OCI-LY3 (cell line): ENCODE data around the gene COMMD1.

Experiments
- H2AFZ ChIP-seq: fragments of 200-600, 300-600 bp; shearing (Covaris generic); 2 replicates; pipeline ENCODE4 v1.6.0; 2014; ENCODE audit warnings: antibody characterized with exemption, low read depth, low read length
- H3K27ac ChIP-seq: fragments of 200-600, 300-600 bp; sonication (generic); 2 replicates; pipeline ENCODE4 v1.5.1; 2014; ENCODE audit warnings: mild to moderate bottlenecking, low read length, moderate library complexity, mixed read lengths
- H3K27me3 ChIP-seq: fragments of 200-600, 300-600 bp; sonication (generic); 2 replicates; pipeline ENCODE4 v1.6.1; 2014; ENCODE audit warnings: low read depth, low read length, mixed read lengths
- H3K36me3 ChIP-seq: fragments of 200-600, 300-600 bp; sonication (generic); replicated peaks from 2 replicates; pipeline ENCODE3; 2014; ENCODE audit warnings: low read depth, low read length, mixed read lengths
- H3K4me1 ChIP-seq: fragments of 300-600, 200-600 bp; sonication (generic); 2 replicates; pipeline ENCODE4 v1.6.1; 2014; ENCODE audit warnings: low read length, mixed read lengths
- H3K4me2 ChIP-seq: fragments of 200-600, 300-600 bp; sonication (generic); 2 replicates; pipeline ENCODE4 v1.6.1; 2014; ENCODE audit warnings: low read length, mixed read lengths
- H3K4me3 ChIP-seq: fragments of 300-600, 200-600 bp; sonication (generic); 2 replicates; pipeline ENCODE4 v1.5.1; 2014; ENCODE audit warnings: antibody characterized with exemption, mild to moderate bottlenecking, low read length, moderate library complexity
- H3K79me2 ChIP-seq: fragments of 300-600, 200-600 bp; shearing (Covaris generic); 2 replicates; pipeline ENCODE4 v1.6.1; 2014; ENCODE audit warnings: mild to moderate bottlenecking, low read length, mixed read lengths
- H3K9ac ChIP-seq: fragments of 300-600, 200-600 bp; shearing (Covaris generic); 2 replicates; pipeline ENCODE4 v1.6.0; 2014; ENCODE audit warnings: mild to moderate bottlenecking, low read length, moderate library complexity
- H3K9me3 ChIP-seq: fragments of 200-600, 300-600 bp; shearing (Covaris generic); 2 replicates; pipeline ENCODE4 v1.6.1; 2014; ENCODE audit warnings: low read length, mixed read lengths; ENCODE audit not compliant: insufficient read depth
- H4K20me1 ChIP-seq: fragments of 200-600, 300-600 bp; sonication (generic); 2 replicates; pipeline ENCODE4 v1.6.1; 2016; ENCODE audit warnings: low read length, mixed read lengths; ENCODE audit not compliant: insufficient read depth
- CTCF ChIP-seq: fragments of 200-600, 300-600 bp; sonication (generic); IDR thresholded peaks from 2 replicates; pipeline ENCODE4 v1.5.1; 2014; ENCODE audit warnings: antibody characterized with exemption, low read length, low read depth
- EZH2phosphoT487 ChIP-seq: fragments of 200-600 bp; shearing (Covaris generic); IDR thresholded peaks from 2 replicates; pipeline ENCODE4 v1.6.1; 2018; ENCODE audit warnings: antibody characterized with exemption, mixed run types, low read depth

Gene COMMD1

GRCh38 chr2:62175728-62176127, 270.3 kb downstream of the COMMD1 start:
- Histone ChIP-seq H4K20me1 (no peaks in the 10 kb centered on the region), H3K9ac (no peak overlapping the region), H3K4me1 (no peaks in the 10 kb centered on the region), H3K36me3 (no peaks in the 10 kb centered on the region), H3K79me2 (no peaks in the 10 kb centered on the region), H3K27me3 (no peaks in the 10 kb centered on the region), H3K4me3 (no peak overlapping the region), H3K27ac (no peak overlapping the region), H3K9me3 (no peaks in the 10 kb centered on the region), H2AFZ (no peak overlapping the region), H3K4me2 (no peak overlapping the region)
- TF ChIP-seq EZH2phosphoT487 (no peak), CTCF (no peak)

- H3K9ac ChIP-seq = no peak overlapping the region
- H3K4me1 ChIP-seq = no peaks in the 10 kb centered on the region
- no peak overlapping the region for H3K4me3 ChIP-seq
- no peaks in the 10 kb centered on the region for H3K36me3 ChIP-seq
- H2AFZ ChIP-seq = no peak overlapping the region
- no peaks in the 10 kb centered on the region for H3K27me3 ChIP-seq
- no peak overlapping the region for H3K27ac ChIP-seq
- TF ChIP-seq CTCF (no peak), EZH2phosphoT487 (no peak)
- H3K4me2 ChIP-seq = no peak overlapping the region
- H3K9me3 ChIP-seq = peaks cover 7% of the 10 kb centered on the region; the same call in 1 of the 2 replicates
- no peaks in the 10 kb centered on the region for H4K20me1 ChIP-seq
- no peaks in the 10 kb centered on the region for H3K79me2 ChIP-seq
Measured at GRCh38 chr2:62176801-62177200, 271.3 kb downstream of the COMMD1 start.

GRCh38 chr2:62177392-62178049, 272.0 kb downstream of the COMMD1 start:
- no peak overlapping the region for H3K4me2 ChIP-seq

More at GRCh38 chr2:62177392-62178049, 272.0 kb downstream of the COMMD1 start:
- Histone ChIP-seq H2AFZ (no peak overlapping the region), H3K9ac (no peak overlapping the region), H3K4me1 (no peaks in the 10 kb centered on the region), H4K20me1 (no peaks in the 10 kb centered on the region), H3K4me3 (no peak overlapping the region), H3K9me3 (peaks cover 12% of the 10 kb centered on the region; the same call in 1 of the 2 replicates), H3K36me3 (no peaks in the 10 kb centered on the region), H3K79me2 (no peaks in the 10 kb centered on the region), H3K27me3 (no peaks in the 10 kb centered on the region), H3K27ac (no peak overlapping the region)
- no peak for TF ChIP-seq EZH2phosphoT487
- TF ChIP-seq CTCF = no peak
